HUDEP-2 (cell line): ENCODE results near the gene FBXL5.

Experiments used
- DNase-seq, 76 experiments: peaks; one replicate each; lab custom pipeline; 2025; ENCODE audit not compliant: unreplicated experiment in 76 of 76; lab: John Stamatoyannopoulos, UW

The FBXL5 gene

GRCh38 chr4:15563871-15564270 lies 91.3 kb downstream of the FBXL5 start:
- DNase-seq, result no peak

- DNase-seq, result no peak
Observed at GRCh38 chr4:15562623-15563022, 92.5 kb downstream of the FBXL5 start.

- no peak for DNase-seq
Observed at GRCh38 chr4:15562114-15562513, 93.0 kb downstream of the FBXL5 start.

GRCh38 chr4:15558561-15558960 lies 96.6 kb downstream of the FBXL5 start:
- no peak for DNase-seq

GRCh38 chr4:15557786-15558550 lies 97.2 kb downstream of the FBXL5 start:
- no peak for DNase-seq

- no peak for DNase-seq
Observed at GRCh38 chr4:15556511-15557092, 98.6 kb downstream of the FBXL5 start.
